HG02798 (cell line): ENCODE measurements around the gene FAM20A.
"Not testable (repeated sequence)": the region's sequence is repeated elsewhere in the genome, so short reads cannot be mapped to it uniquely, and the experiment has no call there.

Experiments used
- ATAC-seq: cut with Tn5 transposase; IDR thresholded peaks from one replicate; pipeline ENCODE4 v1.9.1; 2021; ENCODE audit warnings: mild to moderate bottlenecking; ENCODE audit not compliant: unreplicated experiment, poor library complexity

The FAM20A gene

DNA sequence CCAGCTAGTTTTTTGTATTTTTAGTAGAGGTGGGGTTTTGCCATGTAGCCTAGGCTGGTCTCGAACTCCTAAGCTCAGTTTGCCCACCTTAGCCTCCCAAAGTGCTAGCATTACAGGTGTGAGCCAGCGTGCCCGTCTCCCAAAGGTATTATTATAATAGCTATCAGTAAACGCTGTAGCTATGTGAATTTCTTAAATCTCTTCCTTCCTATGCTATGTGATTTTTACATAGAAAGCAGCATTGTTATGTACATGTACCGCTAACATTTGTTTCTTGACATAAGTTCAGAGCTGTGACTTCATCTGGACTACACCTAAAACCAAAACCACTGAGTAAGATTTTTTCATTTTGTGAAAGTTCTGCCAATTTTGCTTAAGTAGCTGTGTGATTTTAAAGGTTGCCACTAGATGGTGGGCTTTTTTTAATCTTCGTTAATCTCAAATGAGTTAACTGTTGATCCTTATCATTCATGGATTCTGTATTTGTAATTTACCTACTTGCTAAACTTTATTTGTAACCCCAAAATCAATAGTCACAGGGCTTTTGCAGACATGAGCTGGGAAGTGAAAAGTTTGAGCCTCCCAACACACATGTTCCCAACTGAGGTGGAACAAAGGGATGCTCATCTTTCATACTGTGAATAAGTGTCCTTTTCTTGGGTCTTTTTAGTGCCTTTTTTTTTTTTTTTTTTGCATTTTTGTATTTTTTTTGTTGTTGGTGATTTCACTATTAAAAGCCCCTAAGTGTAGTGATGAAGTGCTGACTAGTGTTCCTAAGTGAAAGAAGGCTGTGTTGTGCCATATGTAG is 67.1 kb downstream of the FAM20A start:
- ATAC-seq, result no peak

DNA sequence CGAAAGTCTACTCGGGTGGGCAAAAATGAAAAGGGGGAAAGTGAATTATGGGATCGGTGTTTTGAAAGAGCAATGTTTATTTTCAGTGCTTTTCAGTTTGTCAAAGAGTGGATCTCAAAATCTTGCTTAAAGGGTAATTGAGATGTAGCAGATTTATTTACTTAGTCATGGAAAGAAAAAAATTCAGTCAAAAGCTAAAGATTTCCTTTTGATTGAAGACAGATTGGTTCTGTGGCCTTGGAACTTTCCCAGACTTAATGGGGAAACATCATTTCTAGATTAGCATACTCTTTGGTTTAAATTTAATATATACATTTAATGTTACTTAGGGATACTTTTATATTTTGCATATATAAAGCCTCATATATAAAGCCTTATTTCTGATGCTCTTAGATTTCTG is 68.3 kb downstream of the FAM20A start:
- no peak for ATAC-seq

DNA sequence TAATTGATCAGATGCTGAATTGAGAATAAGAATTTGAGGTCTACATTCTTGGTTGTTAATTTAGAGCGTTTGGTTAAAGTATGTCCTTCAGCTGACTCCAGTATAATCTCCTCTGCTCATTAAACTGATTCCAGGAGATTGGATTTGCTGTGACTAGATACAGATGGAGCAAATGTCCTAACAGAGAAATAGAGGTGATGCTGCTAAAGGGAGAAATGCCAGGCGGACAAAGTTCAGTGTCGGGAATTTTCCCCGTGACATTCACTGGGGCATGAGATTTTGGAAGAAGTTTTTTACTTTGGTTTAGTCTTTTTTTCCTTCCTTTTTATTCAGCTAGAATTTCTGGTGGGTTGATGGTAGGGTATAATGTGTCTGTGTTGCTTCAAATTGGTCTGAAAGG is 69.9 kb downstream of the FAM20A start:
- no peak for ATAC-seq

DNA sequence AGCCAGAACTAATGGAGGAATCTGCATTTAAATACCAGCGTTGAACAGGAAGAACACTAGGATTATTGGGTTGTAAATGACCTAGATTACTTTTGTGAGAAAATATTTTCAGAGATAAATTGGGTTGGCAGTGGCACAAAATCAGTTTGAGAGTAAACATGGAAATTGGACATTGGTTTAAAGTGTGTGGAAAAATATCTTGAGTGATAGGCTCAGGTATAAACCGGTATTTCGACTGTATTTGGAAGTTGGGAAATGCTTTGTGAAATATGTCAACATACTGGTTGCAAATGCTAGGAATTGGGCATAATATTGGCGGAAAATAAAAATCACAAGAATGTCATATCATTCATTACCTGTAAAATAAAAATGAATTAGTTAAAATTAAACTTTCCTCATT is 73.9 kb downstream of the FAM20A start:
- no peak for ATAC-seq

DNA sequence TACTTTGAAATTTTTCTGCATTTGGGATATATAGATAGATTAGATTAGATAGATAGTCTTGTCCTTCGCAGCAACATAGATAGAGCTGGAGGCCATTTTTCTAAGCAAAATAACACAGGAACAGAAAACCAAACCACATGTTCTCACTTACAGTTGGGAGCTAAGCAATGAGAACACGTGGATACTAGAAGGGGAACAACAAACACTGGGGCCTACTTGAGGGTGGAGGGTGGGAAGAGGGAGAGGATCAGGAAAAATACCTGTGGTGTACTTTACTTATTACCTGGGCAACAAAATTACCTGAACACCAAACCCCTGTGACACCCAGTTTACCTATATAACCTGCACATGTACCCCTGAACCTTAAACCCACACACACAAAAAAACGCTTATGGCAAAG is 74.6 kb downstream of the FAM20A start:
- ATAC-seq, result no peak

DNA sequence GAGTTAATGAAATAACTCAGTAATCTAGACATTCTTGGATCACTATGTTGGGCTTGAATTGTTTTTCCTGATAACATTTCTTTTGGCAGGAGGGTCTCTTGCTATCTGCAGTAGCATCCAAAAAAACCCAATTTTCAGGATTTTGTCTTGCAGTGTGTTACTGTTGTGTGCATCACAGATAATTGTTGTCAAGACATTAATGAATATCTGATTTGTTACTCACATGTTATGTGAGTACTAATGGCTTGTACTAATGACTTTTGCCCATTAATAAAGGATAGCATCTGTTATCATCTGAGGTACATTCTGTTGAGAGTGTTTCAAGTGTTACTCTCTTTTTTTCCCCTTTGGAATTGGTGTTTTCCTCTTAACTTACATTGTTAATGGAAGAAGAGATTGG is 78.9 kb downstream of the FAM20A start:
- ATAC-seq, result no peak

DNA sequence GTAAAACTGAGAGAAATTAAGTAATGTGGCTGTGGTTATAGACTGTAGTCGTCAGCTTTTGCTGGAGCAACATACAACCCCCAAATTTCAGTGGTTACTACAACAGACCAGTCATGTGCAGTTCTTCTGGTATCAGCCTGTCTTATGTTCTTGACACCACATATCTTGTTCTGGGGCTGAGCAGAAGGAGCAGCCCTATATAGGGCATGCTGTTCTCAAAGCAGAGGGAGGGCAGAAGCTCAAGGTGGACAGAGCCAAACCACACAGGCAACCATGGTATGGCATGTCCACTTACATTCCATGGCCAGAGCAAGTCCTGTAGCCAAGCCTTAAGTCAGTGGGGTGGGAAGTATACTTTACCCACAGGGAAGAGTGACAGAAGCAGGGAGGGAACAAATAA is 81.3 kb downstream of the FAM20A start:
- no peak for ATAC-seq

DNA sequence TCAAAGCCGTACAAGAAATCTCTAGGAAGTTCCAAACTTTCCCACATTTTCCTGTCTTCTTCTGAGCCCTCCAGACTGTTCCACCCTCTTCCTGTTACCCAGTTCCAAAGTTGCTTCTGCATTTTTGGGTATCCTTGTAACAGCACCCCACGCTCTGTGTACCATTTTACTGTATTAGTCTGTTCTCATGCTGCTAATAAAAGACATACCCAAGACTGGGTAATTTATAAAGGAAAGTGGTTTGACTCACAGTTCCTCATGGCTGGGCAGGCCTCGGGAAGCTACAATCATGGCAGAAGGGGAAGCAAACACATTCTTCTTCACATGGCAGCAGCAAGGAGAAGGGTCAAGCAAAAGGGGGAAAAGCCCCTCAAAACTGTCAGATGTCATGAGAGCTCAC is 82.1 kb downstream of the FAM20A start:
- not testable (repeated sequence) for ATAC-seq

DNA sequence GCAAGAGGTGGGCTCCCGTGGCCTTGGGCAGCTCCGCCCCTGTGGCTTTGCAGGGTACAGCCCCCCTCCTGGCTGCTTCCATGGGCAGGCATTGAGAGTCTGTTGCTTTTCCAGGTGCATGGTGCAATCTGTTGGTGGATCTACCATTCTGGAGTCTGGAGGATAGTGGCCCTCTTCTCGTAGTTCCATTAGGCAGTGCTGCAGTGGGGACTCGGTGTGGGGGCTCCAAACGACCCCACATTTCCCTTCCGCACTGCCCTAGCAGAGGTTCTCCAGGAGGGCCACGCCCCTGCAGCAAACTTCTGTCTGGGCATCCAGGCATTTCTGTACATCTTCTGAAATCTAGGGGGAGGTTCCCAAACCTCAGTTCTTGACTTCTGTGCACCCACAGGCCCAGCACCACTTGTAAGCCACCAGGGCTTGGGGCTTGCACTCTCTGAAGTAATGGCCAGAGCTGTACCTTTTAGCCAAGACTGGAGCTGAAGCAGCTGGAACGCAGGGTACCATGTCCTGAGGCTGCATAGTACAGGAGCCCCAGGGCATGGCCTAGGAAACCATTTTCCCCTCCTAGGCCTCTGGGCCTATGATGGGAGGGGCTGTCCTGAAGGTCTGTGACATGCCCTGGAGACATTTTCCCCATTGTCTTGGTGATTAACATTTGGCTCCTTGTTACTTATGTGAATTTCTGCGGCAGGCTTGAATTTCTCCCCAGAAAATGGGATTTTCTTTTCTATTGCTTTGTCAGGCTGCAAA is 82.9 kb downstream of the FAM20A start:
- ATAC-seq, result no peak

DNA sequence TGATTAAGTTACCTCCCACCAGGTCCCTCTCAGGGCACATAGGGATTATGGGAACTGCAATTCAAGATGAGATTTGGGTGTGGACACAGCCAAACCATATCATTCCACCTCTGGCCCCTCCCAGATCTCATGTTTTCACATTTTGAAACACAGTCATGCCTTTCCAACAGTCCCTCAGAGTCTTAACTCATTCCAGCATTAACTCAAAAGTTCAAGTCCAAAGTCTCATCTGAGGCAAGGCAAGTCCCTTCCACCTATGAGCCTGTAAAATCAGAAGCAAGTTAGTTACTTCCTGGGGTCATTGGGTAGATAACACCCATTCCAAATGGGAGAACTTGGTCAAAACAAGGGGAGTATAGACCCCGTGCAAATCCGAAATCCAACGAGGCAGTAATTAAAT is 83.6 kb downstream of the FAM20A start:
- ATAC-seq, result not testable (repeated sequence)

DNA sequence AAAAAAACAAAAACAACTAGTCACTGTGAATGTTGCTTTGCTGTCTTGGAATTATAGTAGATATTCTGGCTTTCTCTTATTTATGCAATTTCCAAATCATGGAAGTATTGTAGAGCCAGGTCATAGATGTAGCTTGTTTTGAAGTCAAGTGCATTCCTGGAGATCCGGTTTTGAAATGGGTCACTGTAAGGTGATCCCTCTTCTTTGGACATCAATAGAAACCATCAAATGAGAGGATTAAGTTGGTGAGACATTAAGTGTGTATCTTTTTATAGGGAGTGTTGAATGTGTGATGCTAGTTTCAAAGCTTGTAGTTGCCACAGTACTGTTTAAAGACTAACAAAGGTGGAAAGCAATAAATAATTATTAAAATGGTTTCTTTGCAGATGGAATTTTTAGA is 84.4 kb downstream of the FAM20A start:
- no peak for ATAC-seq

DNA sequence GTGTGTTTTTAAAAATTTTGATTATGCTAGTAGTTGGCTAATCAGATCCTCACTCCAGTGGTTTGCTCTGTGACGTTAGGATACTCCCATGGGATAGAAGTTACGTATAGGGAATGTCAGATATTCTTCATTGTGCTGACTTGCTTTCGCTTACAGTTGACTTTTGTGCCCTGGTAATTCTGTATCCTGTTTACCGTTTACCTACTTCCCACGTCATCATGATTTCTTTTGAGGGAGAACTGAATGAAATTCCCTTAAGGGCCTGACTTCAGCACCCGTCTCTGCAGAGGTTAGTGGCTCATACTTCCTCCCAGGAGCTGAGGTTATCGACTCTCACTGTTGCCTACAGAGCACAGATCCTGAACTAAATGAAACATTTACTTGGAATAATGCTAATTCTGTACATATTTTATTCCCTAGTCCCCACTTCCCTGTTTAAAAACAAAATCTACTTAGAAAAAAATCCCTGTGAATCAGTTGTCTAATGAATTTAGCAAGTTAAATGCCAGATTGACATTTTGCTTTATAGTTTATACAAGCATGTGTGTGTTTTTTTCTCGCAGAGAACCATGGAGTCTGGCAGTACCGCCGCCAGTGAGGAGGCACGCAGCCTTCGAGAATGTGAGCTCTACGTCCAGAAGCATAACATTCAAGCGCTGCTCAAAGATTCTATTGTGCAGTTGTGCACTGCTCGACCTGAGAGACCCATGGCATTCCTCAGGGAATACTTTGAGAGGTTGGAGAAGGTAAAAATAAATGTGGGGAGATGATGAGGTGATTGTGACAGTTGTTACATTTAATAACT is 86.1 kb downstream of the FAM20A start:
- no peak for ATAC-seq

DNA sequence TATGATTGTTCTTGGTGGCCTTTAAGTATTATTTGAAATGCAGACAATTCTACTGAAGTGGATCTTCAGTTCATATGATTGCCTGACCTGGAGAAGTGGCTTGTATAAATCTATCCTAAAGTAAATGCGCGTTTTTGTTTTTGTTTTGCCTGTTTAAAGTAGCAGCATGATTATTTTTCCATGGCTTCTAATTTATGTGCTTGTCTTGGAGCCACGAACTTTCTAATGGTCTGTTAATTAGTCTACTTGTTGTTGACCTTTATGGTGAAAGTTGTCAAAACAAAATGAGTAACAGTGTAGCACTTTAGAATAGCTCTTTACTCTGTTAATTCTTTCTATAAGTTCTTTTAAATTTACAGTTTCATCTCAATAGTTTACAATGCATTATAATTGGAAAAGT is 87.2 kb downstream of the FAM20A start:
- ATAC-seq, result no peak

DNA sequence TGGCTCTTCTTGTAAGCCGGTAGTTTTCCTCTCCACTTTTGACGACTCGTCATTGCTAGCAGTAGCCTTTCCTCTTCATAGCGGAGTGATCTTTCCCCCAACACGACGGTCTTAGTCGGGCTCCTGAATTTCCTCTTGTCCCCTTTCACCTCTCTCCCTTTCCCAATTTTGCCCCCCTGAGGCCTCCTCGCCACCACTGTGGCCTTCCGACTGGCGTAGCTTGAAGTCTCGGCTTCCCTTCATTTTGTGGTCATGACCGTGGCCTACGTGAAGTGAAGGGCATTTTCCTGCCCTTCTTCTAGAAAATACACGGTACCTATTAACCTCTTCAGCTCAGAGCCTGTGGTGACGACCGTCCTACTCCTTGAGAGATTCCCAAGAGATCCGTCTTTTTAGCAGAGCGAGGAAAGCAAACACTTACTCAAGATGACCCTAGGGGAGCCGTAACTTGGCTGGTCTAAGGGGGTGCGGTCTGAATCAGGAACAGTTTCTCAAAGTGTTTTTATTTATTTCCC is 88.2 kb downstream of the FAM20A start:
- ATAC-seq, result no peak

DNA sequence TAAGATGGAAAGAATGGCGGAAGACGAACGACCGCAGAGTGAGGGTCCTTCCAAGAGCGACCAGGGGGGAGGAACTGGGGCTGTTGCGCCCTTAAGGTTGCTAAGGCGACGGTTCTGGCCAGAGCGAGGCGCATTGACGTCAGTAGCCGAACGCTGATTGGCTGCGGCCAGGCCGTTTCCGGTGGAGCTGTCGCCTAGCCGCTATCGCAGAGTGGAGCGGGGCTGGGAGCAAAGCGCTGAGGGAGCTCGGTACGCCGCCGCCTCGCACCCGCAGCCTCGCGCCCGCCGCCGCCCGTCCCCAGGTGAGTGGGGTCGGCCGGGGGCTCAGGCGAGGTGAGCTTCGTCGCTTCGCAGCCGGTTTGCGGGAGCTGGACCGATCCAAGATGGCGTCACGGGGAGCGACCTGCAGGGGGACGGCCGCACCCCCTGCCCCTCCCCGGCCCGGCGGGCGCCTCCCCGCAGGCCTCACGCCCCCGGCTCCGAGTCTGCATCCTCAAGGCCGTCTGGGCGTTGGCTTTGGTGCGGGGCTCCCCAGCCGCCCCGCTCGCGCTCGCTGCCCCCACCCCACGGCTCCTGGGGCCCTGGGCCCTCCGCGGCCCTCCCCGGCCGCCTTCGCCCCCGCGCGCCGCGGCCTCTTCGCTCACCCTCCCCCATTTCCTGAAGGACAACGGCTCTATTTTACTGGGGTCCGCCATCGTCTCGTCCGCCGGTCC is 88.8 kb downstream of the FAM20A start, which contains the start of gene PRKAR1A:
Gene PRKAR1A (plus strand): TSS at position 184 of the 713 bp plus-strand sequence. CDS start 2,970 bp downstream, outside the sequence.
- peak; percentile 92 for ATAC-seq

DNA sequence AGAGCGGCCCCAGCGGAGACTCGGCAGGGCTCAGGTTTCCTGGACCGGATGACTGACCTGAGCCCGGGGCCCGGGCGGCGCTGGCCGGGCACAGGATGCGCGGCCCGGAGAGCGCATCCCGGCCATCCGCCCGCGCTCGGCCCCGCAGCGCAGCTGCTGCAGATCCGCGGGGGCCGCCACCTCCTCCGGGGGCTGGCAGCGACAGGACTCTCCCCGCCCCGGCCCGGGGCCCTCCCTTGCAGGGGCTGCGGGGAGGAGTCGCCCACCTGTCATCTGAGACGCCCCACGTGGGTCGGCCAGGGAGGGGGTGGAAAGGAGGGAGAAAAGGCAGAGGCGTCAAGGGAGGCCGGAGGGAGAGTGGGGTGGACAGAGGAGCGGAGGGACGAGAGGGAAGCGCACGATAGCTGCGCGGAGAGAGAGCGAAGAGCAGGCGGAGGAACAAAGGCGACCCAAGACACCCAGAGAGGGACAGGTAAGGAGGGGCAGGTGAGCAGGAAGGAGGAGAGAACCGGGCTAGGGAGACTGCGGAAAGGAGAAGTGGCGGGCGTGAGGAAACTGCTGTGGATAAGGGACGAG is 89.4 kb downstream of the FAM20A start:
- ATAC-seq, result peak; percentile 58

DNA sequence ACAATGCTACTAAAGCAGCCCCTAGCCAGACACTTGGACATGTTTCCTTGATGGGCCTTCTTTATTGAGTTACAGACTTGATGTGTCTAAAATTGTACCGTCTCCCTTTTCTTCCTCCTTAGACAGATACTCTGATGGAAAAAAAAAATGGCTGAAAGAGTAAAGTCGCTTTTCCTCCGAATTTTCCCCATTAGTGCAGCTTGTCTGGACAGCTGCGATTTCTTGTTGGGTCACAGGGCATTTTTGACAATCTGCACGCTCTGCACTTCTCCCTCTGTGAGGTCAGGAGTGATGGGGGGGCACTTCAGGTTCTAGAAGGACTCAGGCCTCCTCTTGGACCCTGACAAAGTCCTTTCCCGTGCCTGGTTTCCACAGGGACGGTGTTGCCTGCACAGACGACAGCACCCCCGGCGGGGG is 89.9 kb downstream of the FAM20A start:
- no peak for ATAC-seq

DNA sequence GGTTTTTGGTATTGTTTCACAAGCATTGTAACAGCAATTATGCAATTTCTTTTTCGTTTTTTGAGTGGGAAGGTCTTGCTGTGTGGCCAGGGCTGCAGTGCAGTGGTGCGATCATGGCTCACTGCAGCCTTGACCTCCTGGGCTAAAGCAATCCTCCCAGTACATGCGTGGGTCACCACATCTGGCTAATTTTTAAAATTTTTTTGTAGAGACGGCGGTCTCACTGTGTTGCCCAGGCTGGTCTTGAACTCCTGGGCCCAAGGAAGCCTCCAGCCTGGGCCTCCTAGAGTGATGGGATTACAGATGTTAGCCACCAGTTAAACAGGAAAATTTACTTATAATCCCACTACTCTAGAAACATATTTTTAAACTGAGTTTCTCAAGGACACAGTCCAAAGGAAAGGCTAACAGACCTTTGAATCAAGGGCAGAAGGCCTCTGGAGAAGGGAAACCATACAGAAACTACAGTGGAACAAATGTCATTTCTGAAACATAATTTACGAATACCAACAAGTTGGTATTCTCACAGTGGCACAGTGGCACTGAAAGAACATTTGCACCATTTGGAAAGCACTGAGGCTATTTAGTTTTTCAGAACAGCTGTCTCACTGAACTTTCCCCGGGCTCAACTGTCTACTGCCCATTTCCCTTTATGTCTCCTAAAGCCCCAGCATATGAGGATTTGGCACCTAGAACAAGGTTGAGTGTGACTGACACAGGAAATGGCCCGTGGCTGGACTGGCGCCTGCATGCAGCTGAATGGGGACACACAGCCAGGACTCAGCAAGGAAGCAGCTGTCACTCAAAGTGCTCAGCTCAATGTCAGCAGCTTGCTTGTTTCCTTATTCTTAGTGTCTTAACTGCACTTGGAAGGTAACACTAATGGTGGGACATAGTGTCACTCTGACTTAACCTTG is 91.8 kb downstream of the FAM20A start:
- ATAC-seq, result no peak

DNA sequence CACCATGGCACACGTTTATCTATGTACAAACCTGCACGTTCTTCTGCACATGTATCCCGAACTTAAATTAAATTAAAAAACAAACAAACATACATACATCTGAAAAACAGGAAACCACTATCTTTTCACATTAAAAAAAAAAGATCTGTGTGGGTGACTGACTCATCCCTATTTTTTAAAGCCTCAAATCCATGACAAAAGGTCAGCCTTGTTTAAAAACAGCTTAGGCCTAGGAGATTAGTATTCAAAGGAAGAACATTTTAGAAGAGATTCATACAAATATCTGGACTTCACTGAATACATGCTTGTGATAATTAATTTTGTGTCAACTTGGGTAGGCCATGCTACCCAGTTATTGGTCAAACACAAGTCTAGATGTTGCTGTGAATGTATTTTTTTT is 93.6 kb downstream of the FAM20A start:
- ATAC-seq, result no peak
